ENCODE results near the gene PIEZO2.

PIEZO2 gene

DNA sequence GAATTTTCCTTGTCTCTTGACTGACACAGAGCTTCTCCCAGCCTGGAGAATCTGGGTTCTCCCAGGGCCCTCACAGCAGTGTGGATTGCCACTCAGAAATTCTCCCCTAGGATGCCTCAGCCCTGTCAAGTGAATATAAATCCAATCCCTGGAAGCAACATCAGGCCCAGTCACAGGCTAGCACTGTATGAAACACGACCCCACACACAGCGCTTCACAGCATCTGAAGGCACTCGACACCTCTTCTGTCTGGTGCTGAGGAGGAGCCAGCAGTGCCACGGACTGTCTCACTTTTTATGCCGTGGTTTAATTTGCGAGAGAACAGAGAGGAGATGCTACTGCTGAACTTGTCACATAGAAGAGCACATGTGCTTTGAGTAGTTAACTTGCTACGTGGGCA lies 459.0 kb downstream of the PIEZO2 start:
- TF ChIP-seq, protein P1, sequence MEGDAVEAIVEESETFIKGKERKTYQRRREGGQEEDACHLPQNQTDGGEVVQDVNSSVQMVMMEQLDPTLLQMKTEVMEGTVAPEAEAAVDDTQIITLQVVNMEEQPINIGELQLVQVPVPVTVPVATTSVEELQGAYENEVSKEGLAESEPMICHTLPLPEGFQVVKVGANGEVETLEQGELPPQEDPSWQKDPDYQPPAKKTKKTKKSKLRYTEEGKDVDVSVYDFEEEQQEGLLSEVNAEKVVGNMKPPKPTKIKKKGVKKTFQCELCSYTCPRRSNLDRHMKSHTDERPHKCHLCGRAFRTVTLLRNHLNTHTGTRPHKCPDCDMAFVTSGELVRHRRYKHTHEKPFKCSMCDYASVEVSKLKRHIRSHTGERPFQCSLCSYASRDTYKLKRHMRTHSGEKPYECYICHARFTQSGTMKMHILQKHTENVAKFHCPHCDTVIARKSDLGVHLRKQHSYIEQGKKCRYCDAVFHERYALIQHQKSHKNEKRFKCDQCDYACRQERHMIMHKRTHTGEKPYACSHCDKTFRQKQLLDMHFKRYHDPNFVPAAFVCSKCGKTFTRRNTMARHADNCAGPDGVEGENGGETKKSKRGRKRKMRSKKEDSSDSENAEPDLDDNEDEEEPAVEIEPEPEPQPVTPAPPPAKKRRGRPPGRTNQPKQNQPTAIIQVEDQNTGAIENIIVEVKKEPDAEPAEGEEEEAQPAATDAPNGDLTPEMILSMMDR (IDR thresholded peaks at IDR 0.05; ENCODE audit: low read depth, low read length, missing control alignments): no peak
- no peak for DNase-seq (ENCODE audit: low read depth)
- in situ Hi-C loops (cut with HindIII; ENCODE audit: low sequenced_read_pairs): no loop called here
- H3K4me3 ChIP-seq (ENCODE audit: low read depth, low read length): no peak overlapping the region

DNA sequence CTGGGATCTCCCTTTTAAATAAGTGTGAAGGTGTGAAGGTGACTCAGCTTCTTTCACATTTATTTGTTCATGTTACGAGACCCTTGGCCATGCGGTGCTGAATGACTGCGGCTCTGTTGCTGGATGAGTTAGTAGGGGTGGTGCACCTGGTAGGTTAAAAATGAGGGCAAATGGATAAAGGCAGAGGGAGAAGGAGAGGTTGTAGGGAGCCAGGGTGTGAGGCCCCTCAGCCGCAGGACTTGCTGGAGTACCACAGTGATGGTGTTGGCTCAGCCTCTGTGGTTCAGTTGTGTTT lies 459.4 kb downstream of the PIEZO2 start:
- in situ Hi-C loops (cut with HindIII; ENCODE audit: low sequenced_read_pairs): no loop called here
- TF ChIP-seq, protein P1 (IDR thresholded peaks at IDR 0.05; ENCODE audit: low read depth, low read length, missing control alignments): no peak
- no peak overlapping the region for H3K4me3 ChIP-seq (ENCODE audit: low read depth, low read length)
- no peak for DNase-seq (ENCODE audit: low read depth)

DNA sequence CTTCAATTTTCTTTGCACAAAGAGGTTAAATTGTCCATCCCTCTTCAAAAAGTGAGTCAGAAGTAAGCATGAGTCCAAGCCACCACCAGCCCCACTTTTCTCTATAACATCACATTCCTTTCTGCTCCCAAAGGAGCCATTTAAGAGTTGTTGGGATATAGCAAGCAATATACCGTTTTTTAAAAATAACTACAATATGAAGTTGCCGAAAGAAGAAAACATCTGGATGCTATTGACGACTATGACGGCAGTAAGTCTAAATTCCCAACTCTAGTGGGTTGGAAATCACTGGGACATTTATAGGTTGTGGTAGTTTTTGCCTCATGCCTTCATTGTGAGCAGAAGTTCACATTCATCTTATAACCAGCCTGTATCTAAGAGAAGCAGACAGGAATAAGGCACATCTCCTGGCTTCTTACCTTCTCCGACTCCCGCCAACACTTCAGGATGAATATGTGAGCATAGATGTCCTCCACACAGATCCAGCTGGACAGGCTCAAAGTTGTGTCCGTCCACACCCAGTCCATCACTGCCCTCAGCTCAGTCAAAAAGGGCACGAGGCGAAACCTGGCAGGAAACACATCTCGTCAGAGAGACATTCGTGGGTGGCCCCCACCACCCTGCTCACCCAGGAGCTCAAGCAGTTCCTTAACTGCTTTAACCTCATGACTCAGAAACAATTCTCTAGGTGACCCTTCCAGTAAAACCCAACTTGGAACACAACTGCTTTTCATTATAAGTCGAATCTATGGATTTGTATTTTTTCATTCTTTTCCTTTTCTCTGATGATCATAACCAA lies 459.9 kb downstream of the PIEZO2 start:
- in situ Hi-C loops (cut with HindIII; ENCODE audit: low sequenced_read_pairs): no loop called here

DNA sequence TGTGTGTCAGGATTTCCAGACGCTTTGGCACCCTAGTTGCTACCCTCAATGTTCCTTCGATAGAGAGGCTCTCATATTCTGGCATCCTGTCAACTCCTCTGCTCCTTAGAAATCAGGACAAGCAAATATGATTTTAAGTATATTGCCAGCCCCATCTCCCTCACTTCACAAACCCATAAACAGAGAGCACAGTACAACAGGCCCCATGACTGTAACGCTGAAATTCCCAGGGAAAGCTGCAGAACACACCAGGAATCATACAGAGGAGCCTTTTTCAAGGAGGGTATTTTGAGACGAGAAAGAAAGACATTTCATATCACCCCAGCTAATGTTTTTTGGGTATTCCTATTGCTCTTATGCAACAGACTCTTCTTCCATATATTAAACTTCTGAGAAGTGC lies 460.6 kb downstream of the PIEZO2 start:
- no peak for DNase-seq (ENCODE audit: low read depth)
- TF ChIP-seq, protein P1 (IDR thresholded peaks at IDR 0.05; ENCODE audit: low read depth, low read length, missing control alignments): no peak
- H3K4me3 ChIP-seq (ENCODE audit: low read depth, low read length): no peak overlapping the region
- in situ Hi-C loops (cut with HindIII; ENCODE audit: low sequenced_read_pairs): no loop called here

More for the DNA sequence above, 459.9 kb downstream of the PIEZO2 start:
- DNase-seq (ENCODE audit: low read depth): no peak
- H3K4me3 ChIP-seq (ENCODE audit: low read depth, low read length): no peak overlapping the region
- TF ChIP-seq, protein P1 (IDR thresholded peaks at IDR 0.05; ENCODE audit: low read depth, low read length, missing control alignments): no peak

DNA sequence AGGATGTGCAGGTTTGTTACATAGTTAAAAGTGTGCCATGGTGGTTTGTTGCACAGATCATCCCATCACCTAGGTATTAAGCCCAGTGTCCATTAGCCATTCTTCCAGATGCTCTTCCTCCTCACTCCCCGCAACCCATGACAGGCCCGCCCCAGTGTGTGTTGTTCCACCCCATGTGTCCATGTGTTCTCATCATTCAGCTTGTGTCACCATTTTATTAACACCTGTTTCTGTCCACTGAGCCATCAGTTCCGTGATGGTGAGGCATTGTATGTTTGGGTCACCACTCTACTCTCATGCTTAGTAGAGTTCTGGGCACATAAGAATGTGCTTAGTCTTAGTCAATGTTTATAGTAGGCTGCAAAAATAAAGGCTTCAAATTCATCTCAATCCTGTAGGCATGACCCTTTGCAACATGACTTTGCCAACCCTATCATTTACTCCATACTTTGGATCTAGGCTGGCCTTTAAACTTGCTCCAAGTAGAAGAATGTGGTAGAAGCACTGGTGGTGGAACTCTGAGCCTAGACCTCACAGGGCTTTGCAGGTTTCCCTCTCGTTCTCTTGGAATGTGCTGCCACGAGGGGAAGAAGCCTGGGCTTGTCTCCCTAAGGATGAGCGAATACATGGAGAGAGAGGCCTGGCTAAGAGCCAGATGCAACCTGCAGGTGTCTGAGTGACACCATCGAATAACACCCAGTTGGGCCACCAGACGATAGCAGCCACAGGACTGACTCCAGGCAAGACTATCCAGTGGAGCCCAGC lies 462.0 kb downstream of the PIEZO2 start:
- TF ChIP-seq, protein P1 (IDR thresholded peaks at IDR 0.05; ENCODE audit: low read depth, low read length, missing control alignments): no peak
- in situ Hi-C loops (cut with HindIII; ENCODE audit: low sequenced_read_pairs): no loop called here
- DNase-seq (ENCODE audit: low read depth): no peak

DNA sequence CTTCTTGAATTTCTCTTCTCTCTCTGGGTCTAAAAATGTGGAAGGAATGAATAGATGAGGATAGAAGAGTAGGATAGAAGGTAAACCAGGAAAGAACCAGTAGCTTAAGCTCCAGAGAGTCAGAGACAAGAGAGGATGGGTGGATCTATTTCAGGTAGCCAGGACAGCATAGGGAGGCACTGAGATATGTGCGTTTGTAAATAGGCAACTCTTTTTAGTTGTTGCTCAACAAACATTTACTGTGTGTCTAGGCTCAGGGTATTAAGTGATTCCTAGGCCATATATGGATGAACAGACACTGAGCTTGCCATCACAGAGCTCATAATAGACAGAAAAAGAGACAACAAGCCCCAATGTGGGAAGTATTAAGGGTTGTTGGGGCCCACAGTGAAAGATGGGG lies 463.1 kb downstream of the PIEZO2 start:
- H3K4me3 ChIP-seq (ENCODE audit: low read depth, low read length): no peak overlapping the region
- in situ Hi-C loops (cut with HindIII; ENCODE audit: low sequenced_read_pairs): no loop called here
- DNase-seq (ENCODE audit: low read depth): no peak
- TF ChIP-seq, protein P1 (IDR thresholded peaks at IDR 0.05; ENCODE audit: low read depth, low read length, missing control alignments): no peak

More for the DNA sequence above, 462.0 kb downstream of the PIEZO2 start:
- no peak overlapping the region for H3K4me3 ChIP-seq (ENCODE audit: low read depth, low read length)

All from astrocyte of the cerebellum (primary cell).